GM21717 (cell line): ENCODE results near the gene TMEM140.

Experiments used
- ATAC-seq: cut with Tn5 transposase; IDR thresholded peaks from one replicate; pipeline ENCODE4 v1.9.1; 2021; ENCODE audit warnings: mild to moderate bottlenecking, moderate library complexity; ENCODE audit not compliant: unreplicated experiment

TMEM140 gene

GRCh38 chr7:135158141-135158655 is 10.3 kb downstream of the TMEM140 start:
- ATAC-seq = no peak

GRCh38 chr7:135158874-135159273 is 11.0 kb downstream of the TMEM140 start:
- no peak for ATAC-seq

GRCh38 chr7:135159359-135160085 is 11.7 kb downstream of the TMEM140 start:
- no peak for ATAC-seq

GRCh38 chr7:135160098-135160857 is 12.4 kb downstream of the TMEM140 start:
- peak; percentile 46 for ATAC-seq

- no peak for ATAC-seq
Observed at GRCh38 chr7:135160858-135161653, 13.2 kb downstream of the TMEM140 start.

- ATAC-seq = no peak
Observed at GRCh38 chr7:135161669-135162068, 13.8 kb downstream of the TMEM140 start.

- ATAC-seq = no peak
Observed at GRCh38 chr7:135162382-135163001, 14.6 kb downstream of the TMEM140 start.

GRCh38 chr7:135164357-135165061 is 16.6 kb downstream of the TMEM140 start:
- ATAC-seq = no peak

- ATAC-seq = no peak
Observed at GRCh38 chr7:135165862-135166261, 18.0 kb downstream of the TMEM140 start.

- no peak for ATAC-seq
Observed at GRCh38 chr7:135166338-135166990, 18.6 kb downstream of the TMEM140 start.

- no peak for ATAC-seq
Observed at GRCh38 chr7:135167365-135167917, 19.6 kb downstream of the TMEM140 start.

GRCh38 chr7:135168001-135168400 is 20.1 kb downstream of the TMEM140 start:
- no peak for ATAC-seq

GRCh38 chr7:135168489-135169140 is 20.7 kb downstream of the TMEM140 start:
- no peak for ATAC-seq

GRCh38 chr7:135169141-135169963 is 21.5 kb downstream of the TMEM140 start:
- peak; percentile 40 for ATAC-seq

- peak; percentile 17 for ATAC-seq
Observed at GRCh38 chr7:135169964-135170273, 22.0 kb downstream of the TMEM140 start.

GRCh38 chr7:135170274-135170997 is 22.6 kb downstream of the TMEM140 start, which contains the start of gene CYREN:
TSS of gene CYREN (minus strand) at chr7:135170707. CDS start at chr7:135168922, 1,785 bp downstream.
- peak; percentile 65 for ATAC-seq

- peak; percentile 32 for ATAC-seq
Observed at GRCh38 chr7:135170998-135171481, 23.2 kb downstream of the TMEM140 start.
